ENCODE measurements around the gene NDUFS4. TPM values are rescaled to one million over a fixed set of nuclear protein-coding genes. Genes with fewer than 3 reads are reported as not detected.
"Not testable (repeated sequence)": the region's sequence is repeated elsewhere in the genome, so short reads cannot be mapped to it uniquely, and the experiment has no call there.

The NDUFS4 gene
- polyA plus RNA-seq, 1 donor: 110 TPM

DNA sequence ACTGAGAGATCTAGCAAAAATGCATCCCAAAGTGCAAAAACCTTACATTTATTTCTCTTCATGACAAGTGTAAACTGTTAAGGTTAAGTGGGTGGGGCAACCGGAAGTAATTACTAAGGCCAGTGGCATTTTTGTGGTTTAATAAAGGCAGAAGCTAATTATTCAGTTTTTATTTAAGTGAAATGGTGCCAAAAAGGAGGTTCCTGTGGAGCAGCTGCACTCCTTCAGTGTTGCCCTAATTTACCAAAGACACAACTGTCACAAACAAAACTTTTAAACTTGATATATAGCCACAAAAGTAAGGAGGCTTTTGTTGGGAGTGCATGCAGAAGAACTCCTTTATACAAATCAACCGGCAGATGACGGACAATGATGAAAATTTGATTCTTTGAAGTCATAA lies 81.6 kb downstream of the NDUFS4 start:
- 50% methylated on average over 1 of the region's 3 CpGs for WGBS (ENCODE audit: insufficient coverage, low lambda C conversion rate)
- Histone ChIP-seq H3K4me1 (ENCODE audit: control insufficient read depth, insufficient read depth, low read length) (no peaks in the 10 kb centered on the region), H3K27ac (ENCODE audit: low read length) (no peak overlapping the region), H3K9me3 (ENCODE audit: control insufficient read depth, low read depth, low read length) (no peaks in the 10 kb centered on the region), H3K4me3 (ENCODE audit: low read length) (no peak overlapping the region), H3K27me3 (ENCODE audit: control insufficient read depth, insufficient read depth, low read length) (no peaks in the 10 kb centered on the region), H3K36me3 (ENCODE audit: control insufficient read depth, insufficient read depth, low read length) (peaks cover 6% of the 10 kb centered on the region)
- no peak for DNase-seq

- Histone ChIP-seq H3K27me3 (ENCODE audit: control insufficient read depth, insufficient read depth, low read length) (no peaks in the 10 kb centered on the region), H3K9me3 (ENCODE audit: control insufficient read depth, low read depth, low read length) (no peaks in the 10 kb centered on the region), H3K27ac (ENCODE audit: low read length) (no peak overlapping the region), H3K36me3 (ENCODE audit: control insufficient read depth, insufficient read depth, low read length) (peaks cover 12% of the 10 kb centered on the region), H3K4me1 (ENCODE audit: control insufficient read depth, insufficient read depth, low read length) (no peaks in the 10 kb centered on the region), H3K4me3 (ENCODE audit: low read length) (no peak overlapping the region)
- WGBS (ENCODE audit: insufficient coverage, low lambda C conversion rate): 92% methylated on average over 2 of the region's 4 CpGs
- DNase-seq: no peak
Observed at GRCh38 chr5:53643445-53643844, 83.0 kb downstream of the NDUFS4 start.

DNA sequence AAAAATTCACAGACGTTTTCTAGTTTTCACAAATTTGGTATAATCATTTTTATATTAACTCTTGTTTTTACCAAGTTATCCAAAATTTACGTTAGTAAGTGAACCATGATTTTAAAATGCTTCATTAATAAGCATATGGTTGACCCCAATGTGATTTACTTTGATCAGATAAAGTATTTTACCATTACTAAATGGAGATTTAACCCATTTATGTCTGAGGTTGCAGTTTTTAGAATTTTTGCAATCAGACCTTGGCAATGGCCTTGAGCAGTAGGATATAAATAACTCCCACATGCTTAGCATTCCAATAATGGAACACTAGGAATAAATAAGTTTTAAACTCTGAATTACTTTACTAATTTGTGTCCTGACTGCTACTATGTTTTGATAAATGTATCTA lies 84.6 kb downstream of the NDUFS4 start:
- WGBS (ENCODE audit: insufficient coverage, low lambda C conversion rate): 100% methylated on average over 2 of the region's 2 CpGs
- no peak overlapping the region for H3K27ac ChIP-seq (ENCODE audit: low read length)

DNA sequence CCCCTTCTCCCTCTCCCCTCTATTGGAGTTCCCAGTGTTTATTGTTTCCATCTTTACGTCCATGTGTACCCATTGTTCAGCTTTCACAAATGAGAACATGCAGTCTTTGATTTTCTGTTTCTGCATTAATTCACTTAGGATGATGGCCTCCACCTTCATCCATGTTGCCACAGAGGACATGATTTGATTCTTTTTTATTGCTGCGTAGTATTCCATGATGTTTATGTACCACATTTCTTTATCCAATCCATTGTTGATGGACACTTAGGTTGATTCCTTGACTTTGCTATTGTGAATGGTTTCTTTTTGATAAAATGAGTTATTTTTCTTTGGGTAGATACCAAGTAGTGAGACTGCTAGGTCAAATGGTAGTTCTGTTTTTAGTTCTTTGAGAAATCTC lies 88.9 kb downstream of the NDUFS4 start:
- no peak for DNase-seq
- Histone ChIP-seq H3K4me1 (ENCODE audit: control insufficient read depth, insufficient read depth, low read length) (no peaks in the 10 kb centered on the region), H3K27ac (ENCODE audit: low read length) (no peak overlapping the region), H3K9me3 (ENCODE audit: control insufficient read depth, low read depth, low read length) (no peaks in the 10 kb centered on the region), H3K36me3 (ENCODE audit: control insufficient read depth, insufficient read depth, low read length) (peaks cover 8% of the 10 kb centered on the region), H3K4me3 (ENCODE audit: low read length) (no peak overlapping the region), H3K27me3 (ENCODE audit: control insufficient read depth, insufficient read depth, low read length) (no peaks in the 10 kb centered on the region)
- WGBS (ENCODE audit: insufficient coverage, low lambda C conversion rate): 100% methylated on average over 1 of the region's 2 CpGs

More for the DNA sequence above, 84.6 kb downstream of the NDUFS4 start:
- H3K4me3 ChIP-seq (ENCODE audit: low read length): no peak overlapping the region
- H3K9me3 ChIP-seq (ENCODE audit: control insufficient read depth, low read depth, low read length): no peaks in the 10 kb centered on the region
- peaks cover 12% of the 10 kb centered on the region for H3K36me3 ChIP-seq (ENCODE audit: control insufficient read depth, insufficient read depth, low read length)
- no peaks in the 10 kb centered on the region for H3K4me1 ChIP-seq (ENCODE audit: control insufficient read depth, insufficient read depth, low read length)
- DNase-seq: no peak
- H3K27me3 ChIP-seq (ENCODE audit: control insufficient read depth, insufficient read depth, low read length): no peaks in the 10 kb centered on the region

GRCh38 chr5:53660573-53660972 lies 100.1 kb downstream of the NDUFS4 start:
- not testable (repeated sequence) for H3K27ac ChIP-seq (ENCODE audit: low read length); H3K27me3 ChIP-seq (ENCODE audit: control insufficient read depth, insufficient read depth, low read length); H3K4me1 ChIP-seq (ENCODE audit: control insufficient read depth, insufficient read depth, low read length); H3K4me3 ChIP-seq (ENCODE audit: low read length); H3K36me3 ChIP-seq (ENCODE audit: control insufficient read depth, insufficient read depth, low read length); H3K9me3 ChIP-seq (ENCODE audit: control insufficient read depth, low read depth, low read length); DNase-seq
- no CpG with 5 or more reads among the region's 4 CpGs for WGBS (ENCODE audit: insufficient coverage, low lambda C conversion rate)

- not testable (repeated sequence) for H3K27ac ChIP-seq (ENCODE audit: low read length); DNase-seq; H3K4me1 ChIP-seq (ENCODE audit: control insufficient read depth, insufficient read depth, low read length); H3K4me3 ChIP-seq (ENCODE audit: low read length); H3K36me3 ChIP-seq (ENCODE audit: control insufficient read depth, insufficient read depth, low read length); H3K9me3 ChIP-seq (ENCODE audit: control insufficient read depth, low read depth, low read length); H3K27me3 ChIP-seq (ENCODE audit: control insufficient read depth, insufficient read depth, low read length)
- WGBS (ENCODE audit: insufficient coverage, low lambda C conversion rate): no CpG with 5 or more reads among the region's 11 CpGs
Observed at GRCh38 chr5:53665313-53665712, 104.9 kb downstream of the NDUFS4 start.

- Histone ChIP-seq H3K4me1 (ENCODE audit: control insufficient read depth, insufficient read depth, low read length) (no peaks in the 10 kb centered on the region), H3K36me3 (ENCODE audit: control insufficient read depth, insufficient read depth, low read length) (peaks cover 4% of the 10 kb centered on the region), H3K27me3 (ENCODE audit: control insufficient read depth, insufficient read depth, low read length) (no peaks in the 10 kb centered on the region), H3K27ac (ENCODE audit: low read length) (no peak overlapping the region), H3K9me3 (ENCODE audit: control insufficient read depth, low read depth, low read length) (peaks cover 3% of the 10 kb centered on the region), H3K4me3 (ENCODE audit: low read length) (no peak overlapping the region)
- 100% methylated on average over 2 of the region's 2 CpGs for WGBS (ENCODE audit: insufficient coverage, low lambda C conversion rate)
- no peak for DNase-seq
Observed at GRCh38 chr5:53667621-53668020, 107.2 kb downstream of the NDUFS4 start.

DNA sequence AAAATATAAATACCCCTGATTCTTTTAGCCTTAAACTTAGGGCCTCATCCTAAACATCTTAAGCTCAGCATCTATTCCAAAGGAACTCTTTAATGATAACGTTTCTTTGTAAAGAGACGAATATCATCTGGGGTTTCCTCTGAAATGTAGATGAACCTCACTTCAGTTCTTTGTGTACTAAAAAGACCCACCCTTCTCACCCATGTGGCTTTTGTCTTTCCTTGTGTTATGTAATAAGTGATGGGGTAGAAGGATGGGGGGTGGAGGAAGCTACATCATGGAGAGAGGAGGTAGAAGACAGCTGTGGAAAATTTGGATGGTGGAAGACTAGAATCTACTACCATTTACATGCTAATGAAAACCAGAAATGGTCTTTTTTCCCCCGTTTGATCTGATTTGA lies 111.0 kb downstream of the NDUFS4 start:
- WGBS (ENCODE audit: insufficient coverage, low lambda C conversion rate): 100% methylated on average over 1 of the region's 3 CpGs

GRCh38 chr5:53674121-53674520 lies 113.7 kb downstream of the NDUFS4 start:
- H3K27me3 ChIP-seq (ENCODE audit: control insufficient read depth, insufficient read depth, low read length): no peaks in the 10 kb centered on the region
- no peaks in the 10 kb centered on the region for H3K9me3 ChIP-seq (ENCODE audit: control insufficient read depth, low read depth, low read length)
- peaks cover 2% of the 10 kb centered on the region for H3K36me3 ChIP-seq (ENCODE audit: control insufficient read depth, insufficient read depth, low read length)
- peak overlapping the region; percentile 0 for H3K27ac ChIP-seq (ENCODE audit: low read length)
- DNase-seq: peak; percentile 56 to 77
- no CpG with 5 or more reads among the region's 1 CpG for WGBS (ENCODE audit: insufficient coverage, low lambda C conversion rate)
- no peaks in the 10 kb centered on the region for H3K4me1 ChIP-seq (ENCODE audit: control insufficient read depth, insufficient read depth, low read length)
- no peak overlapping the region for H3K4me3 ChIP-seq (ENCODE audit: low read length)

More for the DNA sequence above, 111.0 kb downstream of the NDUFS4 start:
- Histone ChIP-seq H3K9me3 (ENCODE audit: control insufficient read depth, low read depth, low read length) (no peaks in the 10 kb centered on the region), H3K36me3 (ENCODE audit: control insufficient read depth, insufficient read depth, low read length) (peaks cover 2% of the 10 kb centered on the region), H3K4me3 (ENCODE audit: low read length) (no peak overlapping the region), H3K27me3 (ENCODE audit: control insufficient read depth, insufficient read depth, low read length) (no peaks in the 10 kb centered on the region), H3K4me1 (ENCODE audit: control insufficient read depth, insufficient read depth, low read length) (no peaks in the 10 kb centered on the region), H3K27ac (ENCODE audit: low read length) (no peak overlapping the region)
- DNase-seq: no peak

- Histone ChIP-seq H3K36me3 (ENCODE audit: control insufficient read depth, insufficient read depth, low read length) (no peaks in the 10 kb centered on the region), H3K4me3 (ENCODE audit: low read length) (no peak overlapping the region), H3K27me3 (ENCODE audit: control insufficient read depth, insufficient read depth, low read length) (no peaks in the 10 kb centered on the region), H3K27ac (ENCODE audit: low read length) (no peak overlapping the region), H3K9me3 (ENCODE audit: control insufficient read depth, low read depth, low read length) (no peaks in the 10 kb centered on the region), H3K4me1 (ENCODE audit: control insufficient read depth, insufficient read depth, low read length) (no peaks in the 10 kb centered on the region)
- WGBS (ENCODE audit: insufficient coverage, low lambda C conversion rate): 75% methylated on average over 1 of the region's 3 CpGs
- no peak for DNase-seq
Observed at GRCh38 chr5:53677632-53678031, 117.2 kb downstream of the NDUFS4 start.

- Histone ChIP-seq H3K4me3 (ENCODE audit: low read length) (no peak overlapping the region), H3K4me1 (ENCODE audit: control insufficient read depth, insufficient read depth, low read length) (no peaks in the 10 kb centered on the region), H3K36me3 (ENCODE audit: control insufficient read depth, insufficient read depth, low read length) (no peaks in the 10 kb centered on the region), H3K27me3 (ENCODE audit: control insufficient read depth, insufficient read depth, low read length) (no peaks in the 10 kb centered on the region), H3K27ac (ENCODE audit: low read length) (no peak overlapping the region), H3K9me3 (ENCODE audit: control insufficient read depth, low read depth, low read length) (no peaks in the 10 kb centered on the region)
- no CpG with 5 or more reads among the region's 3 CpGs for WGBS (ENCODE audit: insufficient coverage, low lambda C conversion rate)
- DNase-seq: no peak
Observed at GRCh38 chr5:53678981-53679660, 118.7 kb downstream of the NDUFS4 start.

Measured in large intestine (tissue), 3 donors.